ENCODE measurements around the gene KCNK15.

- TF ChIP-seq, protein P1, sequence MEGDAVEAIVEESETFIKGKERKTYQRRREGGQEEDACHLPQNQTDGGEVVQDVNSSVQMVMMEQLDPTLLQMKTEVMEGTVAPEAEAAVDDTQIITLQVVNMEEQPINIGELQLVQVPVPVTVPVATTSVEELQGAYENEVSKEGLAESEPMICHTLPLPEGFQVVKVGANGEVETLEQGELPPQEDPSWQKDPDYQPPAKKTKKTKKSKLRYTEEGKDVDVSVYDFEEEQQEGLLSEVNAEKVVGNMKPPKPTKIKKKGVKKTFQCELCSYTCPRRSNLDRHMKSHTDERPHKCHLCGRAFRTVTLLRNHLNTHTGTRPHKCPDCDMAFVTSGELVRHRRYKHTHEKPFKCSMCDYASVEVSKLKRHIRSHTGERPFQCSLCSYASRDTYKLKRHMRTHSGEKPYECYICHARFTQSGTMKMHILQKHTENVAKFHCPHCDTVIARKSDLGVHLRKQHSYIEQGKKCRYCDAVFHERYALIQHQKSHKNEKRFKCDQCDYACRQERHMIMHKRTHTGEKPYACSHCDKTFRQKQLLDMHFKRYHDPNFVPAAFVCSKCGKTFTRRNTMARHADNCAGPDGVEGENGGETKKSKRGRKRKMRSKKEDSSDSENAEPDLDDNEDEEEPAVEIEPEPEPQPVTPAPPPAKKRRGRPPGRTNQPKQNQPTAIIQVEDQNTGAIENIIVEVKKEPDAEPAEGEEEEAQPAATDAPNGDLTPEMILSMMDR (IDR thresholded peaks at IDR 0.05), result no peak
- TF ChIP-seq POLR2A (IDR thresholded peaks at IDR 0.05), result no peak
These were observed at the start of gene KCNK15 for GRCh38 chr20:44745598-44746366.
